Fibroblast of skin of back (primary cell): Measurements from ENCODE around the gene EXOG.
A peak's percentile ranks its signal among the peaks of the same experiment; 100 is the strongest.
"Not testable (repeated sequence)": the region's sequence is repeated elsewhere in the genome, so short reads cannot be mapped to it uniquely, and the experiment has no call there.

ENCODE experiments used
- DNase-seq: peaks from one replicate; pipeline ENCODE4 v3.0.0-alpha.2; 2013

The EXOG gene

GRCh38 chr3:38564631-38565338 lies 68.6 kb downstream of the EXOG start:
- DNase-seq = no peak

- no peak for DNase-seq
These were observed 69.4 kb downstream of the EXOG start for GRCh38 chr3:38565339-38566214.

GRCh38 chr3:38566215-38566528 lies 70.0 kb downstream of the EXOG start:
- DNase-seq = no peak

GRCh38 chr3:38566794-38567193 lies 70.7 kb downstream of the EXOG start:
- not testable (repeated sequence) for DNase-seq

- DNase-seq = no peak
These were observed 71.4 kb downstream of the EXOG start for GRCh38 chr3:38567498-38567897.

GRCh38 chr3:38573111-38573510 lies 77.0 kb downstream of the EXOG start:
- no peak for DNase-seq

- DNase-seq = no peak
These were observed 77.4 kb downstream of the EXOG start for GRCh38 chr3:38573556-38573955.

GRCh38 chr3:38574411-38575278 lies 78.5 kb downstream of the EXOG start:
- peak; percentile 6 for DNase-seq

GRCh38 chr3:38575279-38575843 lies 79.2 kb downstream of the EXOG start:
- no peak for DNase-seq
